Activated CD4-positive, alpha-beta T cell treated with anti-CD3 and anti-CD28 coated beads, Interleukin-2, amount 50 U/mL, for 24 hours (primary cell): Measurements from ENCODE around the gene SLC9A5.

Source experiments
- DNase-seq, 2 donors: peaks; one replicate each; pipeline ENCODE4 v3.0.0-alpha.2; 2020; ENCODE audit warnings: low read depth in 1 of 2, low spot score in 1 of 2

SLC9A5 gene

GRCh38 chr16:67215706-67216105 is 33.1 kb upstream of the SLC9A5 start:
- no peak for DNase-seq

- DNase-seq = no peak
These were observed 31.9 kb upstream of the SLC9A5 start for GRCh38 chr16:67216612-67217490.

GRCh38 chr16:67223992-67224391 is 24.8 kb upstream of the SLC9A5 start:
- no peak for DNase-seq

- DNase-seq = no peak
These were observed 22.4 kb upstream of the SLC9A5 start for GRCh38 chr16:67226295-67226803.

GRCh38 chr16:67226804-67227566 is 21.8 kb upstream of the SLC9A5 start, which contains the start of gene TMEM208:
Gene TMEM208 (plus strand): TSS chr16:67227130. CDS start chr16:67227219, 89 bp downstream.
- peak; percentile 98 to 99 for DNase-seq

GRCh38 chr16:67227567-67227921 is 21.2 kb upstream of the SLC9A5 start:
- DNase-seq = no peak

GRCh38 chr16:67228034-67228785 is 20.6 kb upstream of the SLC9A5 start:
- DNase-seq = no peak

- no peak for DNase-seq
These were observed 19.9 kb upstream of the SLC9A5 start for GRCh38 chr16:67228905-67229304.

GRCh38 chr16:67229906-67230808 is 18.6 kb upstream of the SLC9A5 start:
- no peak for DNase-seq

GRCh38 chr16:67230809-67231660 is 17.7 kb upstream of the SLC9A5 start:
- no peak for DNase-seq

- DNase-seq = no peak
These were observed 15.2 kb upstream of the SLC9A5 start for GRCh38 chr16:67233596-67233995.

- no peak for DNase-seq
These were observed 14.6 kb upstream of the SLC9A5 start for GRCh38 chr16:67234180-67234597.

GRCh38 chr16:67235816-67236562 is 12.8 kb upstream of the SLC9A5 start:
- DNase-seq = no peak

GRCh38 chr16:67236563-67237395 is 12.0 kb upstream of the SLC9A5 start:
- peak; percentile 65 to 67 for DNase-seq

- DNase-seq = no peak
These were observed 11.1 kb upstream of the SLC9A5 start for GRCh38 chr16:67237396-67238277.

- DNase-seq = no peak
These were observed 10.6 kb upstream of the SLC9A5 start for GRCh38 chr16:67238278-67238575.
